Measurements from ENCODE around the gene ITM2C.

- no peak for TF ChIP-seq EZH2 (IDR thresholded peaks at IDR 0.05; ENCODE audit: borderline replicate concordance, low read length)
- TF ChIP-seq, protein P1, sequence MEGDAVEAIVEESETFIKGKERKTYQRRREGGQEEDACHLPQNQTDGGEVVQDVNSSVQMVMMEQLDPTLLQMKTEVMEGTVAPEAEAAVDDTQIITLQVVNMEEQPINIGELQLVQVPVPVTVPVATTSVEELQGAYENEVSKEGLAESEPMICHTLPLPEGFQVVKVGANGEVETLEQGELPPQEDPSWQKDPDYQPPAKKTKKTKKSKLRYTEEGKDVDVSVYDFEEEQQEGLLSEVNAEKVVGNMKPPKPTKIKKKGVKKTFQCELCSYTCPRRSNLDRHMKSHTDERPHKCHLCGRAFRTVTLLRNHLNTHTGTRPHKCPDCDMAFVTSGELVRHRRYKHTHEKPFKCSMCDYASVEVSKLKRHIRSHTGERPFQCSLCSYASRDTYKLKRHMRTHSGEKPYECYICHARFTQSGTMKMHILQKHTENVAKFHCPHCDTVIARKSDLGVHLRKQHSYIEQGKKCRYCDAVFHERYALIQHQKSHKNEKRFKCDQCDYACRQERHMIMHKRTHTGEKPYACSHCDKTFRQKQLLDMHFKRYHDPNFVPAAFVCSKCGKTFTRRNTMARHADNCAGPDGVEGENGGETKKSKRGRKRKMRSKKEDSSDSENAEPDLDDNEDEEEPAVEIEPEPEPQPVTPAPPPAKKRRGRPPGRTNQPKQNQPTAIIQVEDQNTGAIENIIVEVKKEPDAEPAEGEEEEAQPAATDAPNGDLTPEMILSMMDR (IDR thresholded peaks at IDR 0.05; ENCODE audit: low read length), result no peak
These were observed 35.7 kb downstream of the ITM2C start for GRCh38 chr2:230900336-230900995.

Measured in OCI-LY1 (cell line).